Measurements from ENCODE around the gene PARP16. TPM values are rescaled to one million over a fixed set of nuclear protein-coding genes. Genes with fewer than 3 reads are reported as not detected.
A peak's percentile ranks its signal among the peaks of the same experiment; 100 is the strongest.

PARP16 gene
- total RNA-seq, 2 experiments from 2014 or later = 12.3 TPM

DNA sequence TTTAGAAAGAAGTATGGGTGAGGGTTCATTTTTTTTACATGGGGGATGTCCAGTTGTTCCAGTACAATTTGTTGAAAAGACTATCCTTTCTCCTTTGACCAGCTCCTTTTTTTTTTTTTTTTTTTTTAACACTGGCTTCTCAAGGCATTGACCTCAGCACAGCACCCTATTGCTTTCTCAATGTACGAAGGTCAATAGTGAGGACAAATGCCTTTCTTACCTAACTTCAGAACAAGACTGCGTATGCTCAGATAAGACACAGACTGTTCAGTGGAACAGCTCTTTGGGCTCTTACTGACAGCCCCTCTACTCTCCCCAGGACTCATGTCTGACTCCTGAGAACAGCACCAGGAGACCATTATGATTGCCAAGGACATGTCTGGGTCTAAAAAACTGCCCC lies 65.0 kb downstream of the PARP16 start:
- no peak overlapping the region for H3K27ac Mint-ChIP-seq
- ChIA-PET POLR2A (no interaction called here), CTCF (interaction anchor here (1.1 kb wide), 1 partner anchor 11 kb away, joined by 3 read pairs; the partner anchor contains the start of gene CILP)
- peaks cover 6% of the 10 kb centered on the region for H3K4me1 Mint-ChIP-seq (ENCODE audit: low read depth)
- H3K9me3 Mint-ChIP-seq = no peaks in the 10 kb centered on the region
- no peak for DNase-seq
- intact Hi-C loops (cut with micrococcal nuclease) = no loop called here
- H3K4me3 Mint-ChIP-seq = no peak overlapping the region
- H3K27me3 Mint-ChIP-seq = no peaks in the 10 kb centered on the region
- no peaks in the 10 kb centered on the region for H3K36me3 Mint-ChIP-seq

DNA sequence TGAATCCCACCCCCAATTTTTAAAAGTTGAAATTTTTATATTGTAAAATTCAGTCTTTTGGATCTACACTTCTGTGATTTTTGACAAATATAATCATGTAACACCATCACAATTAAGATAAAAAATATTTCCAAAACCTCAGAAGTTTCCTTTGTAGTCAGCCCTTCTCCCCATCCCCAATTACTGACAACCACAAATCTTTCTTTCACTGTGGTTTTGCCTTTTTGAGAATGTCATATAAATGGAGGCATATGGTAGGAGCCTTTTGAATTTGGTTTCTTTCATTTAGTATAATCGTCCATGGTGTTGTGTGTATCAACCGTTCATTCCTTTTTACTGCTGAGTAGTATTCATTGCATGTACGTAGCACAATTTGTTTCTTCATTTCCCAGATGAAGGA lies 67.5 kb downstream of the PARP16 start:
- Mint-ChIP-seq H3K9me3 (no peaks in the 10 kb centered on the region), H3K4me3 (no peak overlapping the region), H3K27ac (no peak overlapping the region), H3K4me1 (ENCODE audit: low read depth) (peaks cover 6% of the 10 kb centered on the region), H3K36me3 (no peaks in the 10 kb centered on the region), H3K27me3 (no peaks in the 10 kb centered on the region)
- DNase-seq = no peak
- POLR2A ChIA-PET = interaction anchor here (1.1 kb wide), 1 partner anchor 31 kb away, joined by 4 read pairs; no protein-coding TSS in a partner anchor
- intact Hi-C loops (cut with micrococcal nuclease) = no loop called here
- CTCF ChIA-PET = interaction anchor here (0.6 to 0.7 kb wide), 2 partner anchors 118 to 218 kb away, joined by 3 to 4 read pairs; no protein-coding TSS in a partner anchor

DNA sequence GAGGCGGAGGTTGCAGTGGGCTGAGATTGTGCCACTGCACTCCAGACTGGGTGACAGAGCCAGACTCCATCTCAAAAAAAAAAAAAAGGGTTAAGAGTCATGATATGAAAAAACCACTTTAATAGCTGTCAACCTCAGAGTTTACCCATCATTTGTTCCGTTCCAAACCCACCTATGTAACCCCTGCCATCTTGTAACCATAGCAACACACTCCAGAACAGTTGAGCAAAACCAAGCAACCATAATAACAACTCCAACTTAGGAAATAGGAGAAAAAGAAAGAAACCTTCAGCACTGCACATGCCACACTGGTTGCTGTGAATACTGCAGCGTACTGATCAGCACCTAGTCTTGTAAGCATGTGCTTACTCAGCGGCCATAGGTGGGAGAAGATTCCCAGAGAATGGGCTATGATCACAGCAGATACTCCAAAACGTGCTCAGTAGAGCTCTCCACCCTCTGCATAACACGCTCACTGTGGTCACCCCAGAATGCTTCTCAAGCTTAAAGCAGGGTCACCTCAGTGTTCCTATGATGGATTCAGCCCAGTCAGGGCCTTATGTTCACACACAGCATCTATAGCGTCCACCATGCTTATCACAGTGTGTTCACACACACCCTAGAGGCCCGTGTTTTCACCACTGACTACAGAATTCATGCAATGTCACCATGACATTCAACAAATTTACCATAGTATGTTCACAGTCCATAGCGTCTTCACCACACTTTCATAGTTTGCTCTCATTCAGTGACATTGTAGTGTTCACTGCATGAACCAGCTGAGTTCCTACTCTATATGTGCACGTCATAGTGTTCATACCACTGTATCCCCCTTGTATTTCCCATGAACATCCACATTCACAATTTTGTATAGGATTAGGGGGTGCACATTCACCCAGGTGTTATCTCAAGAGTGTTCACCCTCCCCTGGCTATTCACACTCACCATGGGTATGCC lies 68.9 kb downstream of the PARP16 start:
- Mint-ChIP-seq H3K9me3 (no peaks in the 10 kb centered on the region), H3K4me1 (ENCODE audit: low read depth) (peaks cover 6% of the 10 kb centered on the region), H3K4me3 (no peak overlapping the region), H3K27me3 (no peaks in the 10 kb centered on the region), H3K36me3 (no peaks in the 10 kb centered on the region), H3K27ac (no peak overlapping the region)
- CTCF ChIA-PET = no interaction called here
- intact Hi-C loops (cut with micrococcal nuclease) = no loop called here
- POLR2A ChIA-PET = no interaction called here
- DNase-seq = no peak

- CTCF ChIA-PET = no interaction called here
- intact Hi-C loops (cut with micrococcal nuclease) = no loop called here
- no peak for DNase-seq
- H3K27me3 Mint-ChIP-seq = no peaks in the 10 kb centered on the region
- POLR2A ChIA-PET = no interaction called here
- H3K4me3 Mint-ChIP-seq = no peak overlapping the region
- H3K27ac Mint-ChIP-seq = no peak overlapping the region
- no peaks in the 10 kb centered on the region for H3K9me3 Mint-ChIP-seq
- peaks cover 9% of the 10 kb centered on the region for H3K4me1 Mint-ChIP-seq (ENCODE audit: low read depth)
- H3K36me3 Mint-ChIP-seq = no peaks in the 10 kb centered on the region
Observed at GRCh38 chr15:65215496-65215895, 71.2 kb downstream of the PARP16 start.

GRCh38 chr15:65214010-65214409 lies 72.7 kb downstream of the PARP16 start:
- POLR2A ChIA-PET = no interaction called here
- H3K27me3 Mint-ChIP-seq = no peaks in the 10 kb centered on the region
- H3K27ac Mint-ChIP-seq = no peak overlapping the region
- DNase-seq = no peak
- peaks cover 5% of the 10 kb centered on the region for H3K4me1 Mint-ChIP-seq (ENCODE audit: low read depth)
- H3K4me3 Mint-ChIP-seq = no peak overlapping the region
- intact Hi-C loops (cut with micrococcal nuclease) = no loop called here
- CTCF ChIA-PET = interaction anchor here (1.2 kb wide), 1 partner anchor 72 kb away, joined by 3 read pairs; the partner anchor contains the start of gene PARP16
- no peaks in the 10 kb centered on the region for H3K36me3 Mint-ChIP-seq
- no peaks in the 10 kb centered on the region for H3K9me3 Mint-ChIP-seq

DNA sequence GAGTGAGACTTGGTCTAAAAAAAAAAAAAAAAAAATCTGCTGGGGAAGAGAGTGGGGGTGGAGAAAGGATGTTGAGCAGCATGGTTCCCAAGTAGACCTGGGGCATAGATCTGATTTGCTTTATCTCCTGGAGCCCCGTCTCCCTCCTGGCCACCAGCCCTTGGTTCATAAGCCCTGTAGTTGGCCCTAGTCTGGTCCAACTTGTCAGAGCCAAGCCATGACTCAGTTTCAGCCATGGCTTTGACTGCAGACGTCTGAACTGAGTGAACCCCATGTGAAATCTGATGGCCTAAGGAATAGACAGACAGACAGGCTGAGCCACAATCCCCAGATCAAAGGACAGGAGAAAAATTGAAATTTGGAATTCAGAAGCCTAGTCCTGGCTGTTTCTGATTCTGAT lies 73.4 kb downstream of the PARP16 start:
- H3K4me1 Mint-ChIP-seq (ENCODE audit: low read depth) = peaks cover 3% of the 10 kb centered on the region
- H3K4me3 Mint-ChIP-seq = no peak overlapping the region
- ChIA-PET CTCF (interaction anchor here (1.6 kb wide), 1 partner anchor 45 kb away, joined by 5 read pairs; no protein-coding TSS in a partner anchor), POLR2A (no interaction called here)
- no peaks in the 10 kb centered on the region for H3K27me3 Mint-ChIP-seq
- DNase-seq = no peak
- no peaks in the 10 kb centered on the region for H3K36me3 Mint-ChIP-seq
- no peaks in the 10 kb centered on the region for H3K9me3 Mint-ChIP-seq
- intact Hi-C loops (cut with micrococcal nuclease) = no loop called here
- no peak overlapping the region for H3K27ac Mint-ChIP-seq

GRCh38 chr15:65212097-65212496 lies 74.6 kb downstream of the PARP16 start:
- POLR2A ChIA-PET = interaction anchor here (1.1 to 1.2 kb wide), 2 partner anchors 93 to 399 kb away, joined by 3 read pairs; partner anchors contain the start of genes INTS14 and RNU5B-1
- Mint-ChIP-seq H3K4me3 (no peak overlapping the region), H3K27ac (no peak overlapping the region), H3K4me1 (ENCODE audit: low read depth) (peaks cover 3% of the 10 kb centered on the region), H3K9me3 (no peaks in the 10 kb centered on the region), H3K36me3 (no peaks in the 10 kb centered on the region), H3K27me3 (no peaks in the 10 kb centered on the region)
- CTCF ChIA-PET = interaction anchor here (0.7 to 1.8 kb wide), 9 partner anchors 27 to 86 kb away, joined by 3 to 6 read pairs (median 3); partner anchors contain the start of genes CLPX and PARP16
- intact Hi-C loops (cut with micrococcal nuclease) = no loop called here
- peak; percentile 64 for DNase-seq

DNA sequence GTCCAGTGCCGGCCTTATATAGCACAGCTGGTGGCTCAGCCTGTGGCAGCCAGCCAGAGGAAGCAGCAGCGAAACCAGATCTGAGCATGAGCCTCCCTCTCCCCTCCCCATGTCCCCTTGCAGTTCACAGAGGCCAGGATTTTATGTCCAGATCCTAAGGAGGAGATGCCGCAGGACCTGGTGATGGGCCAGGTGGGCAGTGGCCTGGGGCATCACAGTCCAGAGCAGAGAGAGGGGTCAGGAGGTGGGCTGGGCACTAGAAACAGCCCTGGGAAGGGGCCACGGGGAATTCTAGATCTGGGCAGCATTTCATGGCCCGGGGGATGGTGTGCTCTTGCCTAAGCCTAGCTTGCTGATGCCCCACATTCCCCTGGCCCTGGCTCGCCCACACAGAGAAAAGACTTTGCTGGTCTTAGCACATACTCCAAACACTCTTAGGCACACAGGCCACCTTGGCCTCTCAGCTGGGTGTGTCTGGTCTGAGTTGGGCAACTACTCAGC lies 75.2 kb downstream of the PARP16 start:
- H3K4me3 Mint-ChIP-seq = no peak overlapping the region
- no peaks in the 10 kb centered on the region for H3K36me3 Mint-ChIP-seq
- ChIA-PET CTCF (interaction anchor here (0.6 to 1.8 kb wide), 12 partner anchors 10 to 86 kb away, joined by 3 to 6 read pairs (median 3); partner anchors contain the start of genes CLPX and PARP16), POLR2A (interaction anchor here (1.1 to 1.2 kb wide), 2 partner anchors 93 to 400 kb away, joined by 3 read pairs; partner anchors contain the start of genes INTS14 and RNU5B-1)
- no peaks in the 10 kb centered on the region for H3K9me3 Mint-ChIP-seq
- no peak for DNase-seq
- H3K27me3 Mint-ChIP-seq = no peaks in the 10 kb centered on the region
- no peak overlapping the region for H3K27ac Mint-ChIP-seq
- intact Hi-C loops (cut with micrococcal nuclease) = no loop called here
- H3K4me1 Mint-ChIP-seq (ENCODE audit: low read depth) = peaks cover 3% of the 10 kb centered on the region

- no peak within 1 kb of the TSS for H3K27ac Mint-ChIP-seq
Observed at GRCh38 chr15:65210770-65211481, 75.8 kb downstream of the PARP16 start, which contains the start of gene CILP. Gene CILP, minus strand, starts transcription at chr15:65211473. Its CDS starts 1,718 bp downstream, at chr15:65209755.

GRCh38 chr15:65209701-65210643 lies 76.7 kb downstream of the PARP16 start:
- H3K36me3 Mint-ChIP-seq = no peaks in the 10 kb centered on the region

More at GRCh38 chr15:65210770-65211481, 75.8 kb downstream of the PARP16 start, which contains the start of gene CILP:
- Mint-ChIP-seq H3K9me3 (no peaks in the 10 kb centered on the region), H3K36me3 (no peaks in the 10 kb centered on the region), H3K4me1 (ENCODE audit: low read depth) (peaks cover 3% of the 10 kb centered on the region), H3K4me3 (no peak within 1 kb of the TSS), H3K27me3 (peaks cover under 1% of the 10 kb centered on the region)
- DNase-seq = no peak
- CTCF ChIA-PET = interaction anchor here (0.6 to 1.8 kb wide), 8 partner anchors 10 to 87 kb away, joined by 3 to 6 read pairs (median 4); partner anchors contain the start of genes CLPX and PARP16
- intact Hi-C loops (cut with micrococcal nuclease) = no loop called here
- POLR2A ChIA-PET = no interaction called here

GRCh38 chr15:65208647-65209046 lies 78.0 kb downstream of the PARP16 start:
- H3K4me3 Mint-ChIP-seq = no peak overlapping the region
- CTCF ChIA-PET = interaction anchor here (0.6 to 1.6 kb wide), 4 partner anchors 8 to 78 kb away, joined by 3 to 5 read pairs (median 4); partner anchors contain the start of gene PARP16

More at GRCh38 chr15:65209701-65210643, 76.7 kb downstream of the PARP16 start:
- intact Hi-C loops (cut with micrococcal nuclease) = no loop called here
- no peaks in the 10 kb centered on the region for H3K9me3 Mint-ChIP-seq
- H3K4me3 Mint-ChIP-seq = no peak overlapping the region
- ChIA-PET POLR2A (no interaction called here), CTCF (interaction anchor here (1.5 kb wide), 1 partner anchor 88 kb away, joined by 5 read pairs; no protein-coding TSS in a partner anchor)
- peaks cover 1% of the 10 kb centered on the region for H3K27me3 Mint-ChIP-seq
- peaks cover 3% of the 10 kb centered on the region for H3K4me1 Mint-ChIP-seq (ENCODE audit: low read depth)
- DNase-seq = no peak
- H3K27ac Mint-ChIP-seq = no peak overlapping the region

More at GRCh38 chr15:65208647-65209046, 78.0 kb downstream of the PARP16 start:
- no peaks in the 10 kb centered on the region for H3K36me3 Mint-ChIP-seq
- no peaks in the 10 kb centered on the region for H3K9me3 Mint-ChIP-seq
- H3K27ac Mint-ChIP-seq = no peak overlapping the region
- DNase-seq = no peak
- peaks cover 1% of the 10 kb centered on the region for H3K27me3 Mint-ChIP-seq
- POLR2A ChIA-PET = no interaction called here
- peaks cover 3% of the 10 kb centered on the region for H3K4me1 Mint-ChIP-seq (ENCODE audit: low read depth)
- intact Hi-C loops (cut with micrococcal nuclease) = no loop called here
